H1 (cell line): ENCODE results near the gene KCND3. TPM values are rescaled to one million over a fixed set of nuclear protein-coding genes. Genes with fewer than 3 reads are reported as not detected.
A peak's percentile ranks its signal among the peaks of the same experiment; 100 is the strongest.

ENCODE experiments used
- CTCF ChIA-PET: fragments of 300-600 bp; sonication (Branson Sonifier 250); formaldehyde crosslinking; loops from one replicate; lab custom pipeline; 2021; ENCODE audit not compliant: partially characterized antibody; lab: Charles Lee
- POLR2A ChIA-PET: fragments of 300-600 bp; sonication (Branson Sonifier 250); formaldehyde crosslinking; loops from one replicate; lab custom pipeline; 2021; ENCODE audit warnings: inconsistent platforms; ENCODE audit not compliant: partially characterized antibody; lab: Charles Lee
- DNase-seq, 2 experiments: peaks; one replicate each; pipeline versions ENCODE4 v3.0.0 to v3.0.0-alpha.2; 2010 to 2022; ENCODE audit warnings: low spot score in 2 of 2, low read depth in 1 of 2, mixed read lengths in 1 of 2
- FAIRE-seq: peaks from 2 replicates; lab custom pipeline; 2011; peaks lifted over from hg19 to GRCh38; lab: Jason Lieb, UNC
- H2AFZ ChIP-seq: 2 replicates; pipeline ENCODE4 v1.8.1; 2012; ENCODE audit warnings: low read length, inconsistent platforms
- H2AK5ac ChIP-seq: 2 replicates; pipeline ENCODE4 v1.6.1; 2013; ENCODE audit warnings: low read depth, low read length
- H2BK120ac ChIP-seq: replicated peaks from 2 replicates; pipeline ENCODE3; 2013; ENCODE audit warnings: low read depth, low read length, inconsistent platforms
- H2BK12ac ChIP-seq: 2 replicates; pipeline ENCODE4 v1.6.1; 2013; ENCODE audit warnings: low read depth, low read length
- H2BK15ac ChIP-seq: 2 replicates; pipeline ENCODE4 v1.6.1; 2013; ENCODE audit warnings: low read length
- H2BK20ac ChIP-seq: 2 replicates; pipeline ENCODE4 v1.6.1; 2013; ENCODE audit warnings: low read length
- H2BK5ac ChIP-seq: 2 replicates; pipeline ENCODE4 v1.6.1; 2013; ENCODE audit warnings: low read depth, low read length
- H3K14ac ChIP-seq: 2 replicates; pipeline ENCODE4 v1.6.1; 2013; ENCODE audit warnings: inconsistent platforms; ENCODE audit not compliant: insufficient read length
- H3K18ac ChIP-seq: 2 replicates; pipeline ENCODE4 v1.6.1; 2013; ENCODE audit warnings: low read length; ENCODE audit errors: extremely low read depth
- H3K23ac ChIP-seq: 2 replicates; pipeline ENCODE4 v1.6.1; 2013; ENCODE audit warnings: inconsistent platforms; ENCODE audit not compliant: insufficient read length
- H3K23me2 ChIP-seq: 2 replicates; pipeline ENCODE4 v1.6.1; 2013; ENCODE audit warnings: low read depth, low read length
- H3K27ac ChIP-seq: 2 replicates; pipeline ENCODE4 v1.6.1; 2011; ENCODE audit warnings: low read depth, low read length, inconsistent platforms
- H3K27me3 ChIP-seq, 4 experiments: replicated peaks in 1 of 4; 1 replicate in 1 of 4; 2 replicates in 3 of 4; pipeline versions ENCODE4 v1.6.1 to v1.8.1; 2011 to 2013; ENCODE audit warnings: low read length in 3 of 4, mild to moderate bottlenecking in 3 of 4, inconsistent platforms in 2 of 4, mixed read lengths in 2 of 4, moderate library complexity in 1 of 4; ENCODE audit not compliant: control insufficient read depth in 3 of 4, insufficient read depth in 3 of 4; ENCODE audit errors: extremely low read depth in 1 of 4
- H3K36me3 ChIP-seq, 4 experiments: 2 replicates each; pipeline versions ENCODE4 v1.6.1 to v1.8.1; 2011 to 2013; ENCODE audit warnings: mild to moderate bottlenecking in 4 of 4, low read length in 3 of 4, moderate library complexity in 2 of 4, control low read depth in 1 of 4, inconsistent platforms in 1 of 4; ENCODE audit not compliant: insufficient read depth in 4 of 4, control insufficient read depth in 2 of 4
- H3K4ac ChIP-seq: replicated peaks from 2 replicates; pipeline ENCODE3; 2013; ENCODE audit warnings: low read length, low read depth, mixed read lengths, inconsistent platforms; ENCODE audit not compliant: insufficient read length
- H3K4me1 ChIP-seq, 4 experiments: replicated peaks in 1 of 4; 1 replicate in 1 of 4; 2 replicates in 3 of 4; pipeline versions ENCODE4 v1.6.1 to v1.8.1; 2011 to 2013; ENCODE audit warnings: low read length in 3 of 4, inconsistent platforms in 2 of 4, mixed read lengths in 1 of 4; ENCODE audit not compliant: insufficient read depth in 4 of 4, control insufficient read depth in 3 of 4
- H3K4me2 ChIP-seq, 2 experiments: 2 replicates each; pipeline versions ENCODE4 v1.6.1 to v1.8.1; 2011 to 2013; ENCODE audit warnings: low read depth in 2 of 2, low read length in 2 of 2, control low read depth in 1 of 2, inconsistent platforms in 1 of 2, mild to moderate bottlenecking in 1 of 2; ENCODE audit not compliant: insufficient read depth in 1 of 2
- H3K4me3 ChIP-seq, 4 experiments: fragments of 200-600, 300-600 bp in 1 of 4; sonication (generic), shearing (Covaris generic), sonication (Bioruptor Twin) in 1 of 4; 2 replicates each; pipeline versions ENCODE4 v1.5.1 to v1.8.1; 2011 to 2016; ENCODE audit warnings: low read length in 4 of 4, low read depth in 3 of 4, control low read depth in 2 of 4, inconsistent platforms in 2 of 4, mild to moderate bottlenecking in 2 of 4, mixed read lengths in 1 of 4, moderate library complexity in 1 of 4; ENCODE audit not compliant: insufficient read depth in 2 of 4; ENCODE audit errors: extremely low read depth in 1 of 4
- H3K56ac ChIP-seq: replicated peaks from 2 replicates; pipeline ENCODE3; 2013; ENCODE audit warnings: low read depth, mild to moderate bottlenecking, mixed read lengths, low read length, inconsistent platforms; ENCODE audit not compliant: insufficient read length
- H3K79me1 ChIP-seq: 2 replicates; pipeline ENCODE4 v1.6.1; 2013; ENCODE audit warnings: low read depth, low read length, control low read depth
- H3K79me2 ChIP-seq, 2 experiments: 2 replicates each; pipeline versions ENCODE4 v1.6.1 to v1.8.1; 2012 to 2013; ENCODE audit warnings: low read length in 2 of 2, mild to moderate bottlenecking in 2 of 2, inconsistent platforms in 1 of 2; ENCODE audit not compliant: insufficient read depth in 2 of 2, control insufficient read depth in 1 of 2
- H3K9ac ChIP-seq, 4 experiments: replicated peaks in 1 of 4; 1 replicate in 1 of 4; 2 replicates in 3 of 4; pipeline versions ENCODE4 v1.6.1 to v1.8.1; 2011 to 2013; ENCODE audit warnings: low read depth in 3 of 4, low read length in 3 of 4, control low read depth in 2 of 4, mild to moderate bottlenecking in 2 of 4, moderate library complexity in 2 of 4, inconsistent platforms in 1 of 4; ENCODE audit errors: extremely low read depth in 1 of 4
- H3K9me3 ChIP-seq, 2 experiments: 2 replicates each; pipeline versions ENCODE4 v1.6.1 to v1.8.1; 2012 to 2013; ENCODE audit warnings: mild to moderate bottlenecking in 2 of 2, moderate library complexity in 2 of 2, control low read depth in 1 of 2, inconsistent platforms in 1 of 2, low read depth in 1 of 2, low read length in 1 of 2, mixed read lengths in 1 of 2; ENCODE audit not compliant: insufficient read depth in 2 of 2
- H4K20me1 ChIP-seq, 2 experiments: replicated peaks in 1 of 2; 2 replicates each; pipeline versions ENCODE3 to v1.8.1; 2011 to 2013; ENCODE audit warnings: inconsistent platforms in 2 of 2, low read length in 2 of 2, mild to moderate bottlenecking in 1 of 2; ENCODE audit not compliant: insufficient read depth in 2 of 2, control insufficient read depth in 1 of 2
- H4K5ac ChIP-seq: 2 replicates; pipeline ENCODE4 v1.6.1; 2013; ENCODE audit warnings: low read length, low read depth, mixed read lengths, inconsistent platforms; ENCODE audit not compliant: insufficient read length
- H4K8ac ChIP-seq: 2 replicates; pipeline ENCODE4 v1.8.0; 2013; ENCODE audit warnings: mild to moderate bottlenecking, moderate library complexity, low read length, inconsistent platforms; ENCODE audit not compliant: insufficient read depth; ENCODE audit errors: extremely low read depth
- H4K91ac ChIP-seq: replicated peaks from 2 replicates; pipeline ENCODE3; 2013; ENCODE audit warnings: low read length, mixed read lengths, inconsistent platforms; ENCODE audit not compliant: insufficient read length
- EP300 ChIP-seq, 2 experiments: IDR thresholded peaks; 1 replicate in 1 of 2; 2 replicates in 1 of 2; pipeline ENCODE4 v1.6.1; 2011 to 2012; ENCODE audit warnings: low read depth in 2 of 2, low read length in 2 of 2, mild to moderate bottlenecking in 2 of 2, borderline replicate concordance in 1 of 2, inconsistent platforms in 1 of 2, moderate library complexity in 1 of 2
- JUND ChIP-seq: IDR thresholded peaks from 2 replicates; pipeline ENCODE4 v1.6.1; 2011; ENCODE audit warnings: mild to moderate bottlenecking, improper control_type of control experiment, low read length
- SIN3A ChIP-seq, 2 experiments: IDR thresholded peaks in 1 of 2; conservative IDR thresholded peaks in 1 of 2; 2 replicates each; pipeline ENCODE4 v1.6.1; 2011 to 2012; ENCODE audit warnings: low read length in 2 of 2, improper control_type of control experiment in 1 of 2, low read depth in 1 of 2, mild to moderate bottlenecking in 1 of 2
- SRF ChIP-seq: IDR thresholded peaks from 2 replicates; pipeline ENCODE4 v1.6.1; 2011; ENCODE audit warnings: mild to moderate bottlenecking, low read depth, low read length, moderate library complexity
- WGBS, 2 experiments: shearing (Covaris generic) in 1 of 2; methylation state at CpG; one replicate each; pipeline versions ENCODE4 v1.1.6 to v1.1.7; 2013 to 2015; ENCODE audit warnings: low lambda C conversion rate in 2 of 2, mixed read lengths in 2 of 2, inconsistent platforms in 1 of 2, low coverage in 1 of 2, missing lambda C conversion rate in 1 of 2; ENCODE audit not compliant: insufficient replicate concordance in 2 of 2, insufficient coverage in 1 of 2, insufficient read length in 1 of 2; ENCODE audit errors: extremely low coverage in 1 of 2, missing lambda C conversion rate in 1 of 2; 5-methylcytosine and 5-hydroxymethylcytosine counted together
- polyA plus RNA-seq, 7 experiments: library from polyadenylated mRNA; depleted of rRNA in 3 of 7; stranded (reverse) in 5 of 7; unstranded in 2 of 7; fragments of >200 nt in 5 of 7; fragments of 200-250 nt in 2 of 7; gene quantifications; 1 replicate in 5 of 7; 2 replicates in 1 of 7; 4 replicates in 1 of 7; pipeline versions ENCODE4 v1.2.1 to v1.2.3, GENCODE V29; 2011 to 2013; ENCODE audit warnings: missing spikeins in 2 of 7, mixed read lengths in 2 of 7
- total RNA-seq: library from RNA; stranded (reverse); fragmentation: NEBNext Ultra II Directional; extraction: Animal tissue kit (Norgen Biotek cat#: 25700); gene quantifications from 2 replicates; pipeline ENCODE4 v1.2.1, GENCODE V29; 2021

Gene KCND3
- total and polyA plus RNA-seq, 2 of the 8 experiments (the other 6 are each of a cell fraction or from before 2014, with no cell fraction given): 0.14 to 0.48 TPM

DNA sequence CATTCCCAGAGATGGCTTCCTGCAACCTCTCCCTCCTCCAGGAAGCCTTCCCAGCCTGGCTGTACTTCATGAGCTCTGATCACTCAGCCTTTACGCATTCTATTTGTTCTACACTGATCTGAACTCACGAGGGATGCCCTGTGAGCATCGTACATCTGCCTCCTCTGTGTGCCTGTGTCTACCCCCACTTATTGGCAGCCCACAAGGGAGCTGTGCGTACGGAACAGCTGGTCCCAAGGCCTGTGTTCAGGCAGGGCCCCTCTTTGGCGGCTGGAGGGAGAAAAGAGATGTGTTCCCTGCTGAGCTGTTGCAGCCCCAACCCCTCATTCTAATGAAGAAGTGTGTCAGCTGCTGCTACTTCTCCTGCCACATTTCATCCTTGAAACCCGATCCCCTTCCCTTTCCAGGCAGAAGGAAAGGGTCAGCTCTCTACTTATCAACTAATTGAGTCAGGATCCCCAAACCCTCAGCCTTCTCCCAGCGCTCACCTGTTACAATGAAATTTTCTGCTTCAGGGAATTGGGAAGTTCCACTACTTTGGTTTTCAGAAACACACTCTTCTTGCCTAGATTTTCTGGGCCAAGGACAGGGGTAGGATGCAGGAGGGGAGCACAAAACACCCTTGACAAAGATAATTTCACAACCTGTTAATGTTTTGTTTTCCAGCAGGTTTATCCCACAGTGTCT is 253.5 kb downstream of the KCND3 start:
- H3K4me3 ChIP-seq: peak overlapping the region in 3 of 4 experiments; percentile 10 to 70 (median 17); a peak in 6 of 8 replicates
- no peak overlapping the region for H2BK120ac ChIP-seq
- H3K27ac ChIP-seq: no peak overlapping the region; the same call in 1 of the 2 replicates
- peaks cover 0 to 1% (median under 1%) of the 10 kb centered on the region in 4 experiments; a peak in 3 of 7 replicates for H3K27me3 ChIP-seq
- peak in 1 of 2 experiments; percentile 52 for DNase-seq
- H2BK5ac ChIP-seq: peak overlapping the region; percentile 68; the same call in 1 of the 2 replicates
- no peak overlapping the region for H3K14ac ChIP-seq
- H3K23me2 ChIP-seq: peaks cover 16% of the 10 kb centered on the region; the same call in 1 of the 2 replicates
- peaks cover 19 to 24% (median 22%) of the 10 kb centered on the region in 4 experiments for H3K4me1 ChIP-seq
- FAIRE-seq: no peak
- no peak overlapping the region for H4K8ac ChIP-seq
- H3K36me3 ChIP-seq: peaks cover 0 to 3% (median 0%) of the 10 kb centered on the region in 4 experiments; a peak in 3 of 8 replicates
- CTCF ChIA-PET: interaction anchor here (0.5 to 42.0 kb wide), 5 partner anchors 6 to 228 kb away, joined by 3 to 1070 read pairs (median 11); partner anchors contain the start of genes DDX20 and INKA2
- peaks cover 0 to 10% of the 10 kb centered on the region in 2 experiments for H4K20me1 ChIP-seq
- POLR2A ChIA-PET: interaction anchor here (0.9 to 19.0 kb wide), 9 partner anchors 9 to 31 kb away, joined by 3 to 343 read pairs (median 4); partner anchors contain the start of gene DDX20
- H3K9me3 ChIP-seq: no peaks in the 10 kb centered on the region
- no peak overlapping the region for H2BK15ac ChIP-seq
- peaks cover 6% of the 10 kb centered on the region; the same call in 1 of the 2 replicates for H3K79me1 ChIP-seq
- H3K4ac ChIP-seq: no peak overlapping the region
- H3K4me2 ChIP-seq: peak overlapping the region; percentile 89 to 97
- no peak overlapping the region for H2AK5ac ChIP-seq
- H4K5ac ChIP-seq: peak overlapping the region; percentile 18
- no peak overlapping the region for H3K56ac ChIP-seq
- H3K79me2 ChIP-seq: peaks cover 0 to 46% of the 10 kb centered on the region in 2 experiments; a peak in 3 of 4 replicates
- 0 out of 7 replicates have a peak overlapping the region, but pooled peaks of 1 of the 4 experiments have one; percentile 11 for H3K9ac ChIP-seq
- H2AFZ ChIP-seq: no peak overlapping the region
- no peak overlapping the region for H3K23ac ChIP-seq
- whole genome bisulfite sequencing, 2 experiments: 29% methylated on average over 8 of the region's 8 CpGs; no CpG with 5 or more reads in 1 of the 2 experiments
- no peak overlapping the region for H4K91ac ChIP-seq
- peak overlapping the region; percentile 41; the same call in 1 of the 2 replicates for H3K18ac ChIP-seq
- no peak overlapping the region for H2BK20ac ChIP-seq
- H2BK12ac ChIP-seq: peak overlapping the region; percentile 69; the same call in 1 of the 2 replicates
- TF ChIP-seq JUND (no peak), SIN3A (conservative IDR thresholded peaks at IDR 0.05 in 1 of 2, IDR thresholded peaks at IDR 0.05 in 1 of 2; ENCODE audit: low read depth in 1 of 2, low read length in 2 of 2) (peak in 1 of 2 experiments; percentile 86; a peak in 2 of 4 replicates), EP300 (IDR thresholded peaks at IDR 0.05; ENCODE audit: borderline replicate concordance in 1 of 2, low read depth in 2 of 2, low read length in 2 of 2) (no peak), SRF (no peak)
